ENCODE measurements around the gene LRIG1. TPM values are rescaled to one million over a fixed set of nuclear protein-coding genes. Genes with fewer than 3 reads are reported as not detected.

Gene LRIG1
- total RNA-seq, 4 donors from 2014 or later, result 48.6 to 58.6 (median 52.5) TPM

DNA sequence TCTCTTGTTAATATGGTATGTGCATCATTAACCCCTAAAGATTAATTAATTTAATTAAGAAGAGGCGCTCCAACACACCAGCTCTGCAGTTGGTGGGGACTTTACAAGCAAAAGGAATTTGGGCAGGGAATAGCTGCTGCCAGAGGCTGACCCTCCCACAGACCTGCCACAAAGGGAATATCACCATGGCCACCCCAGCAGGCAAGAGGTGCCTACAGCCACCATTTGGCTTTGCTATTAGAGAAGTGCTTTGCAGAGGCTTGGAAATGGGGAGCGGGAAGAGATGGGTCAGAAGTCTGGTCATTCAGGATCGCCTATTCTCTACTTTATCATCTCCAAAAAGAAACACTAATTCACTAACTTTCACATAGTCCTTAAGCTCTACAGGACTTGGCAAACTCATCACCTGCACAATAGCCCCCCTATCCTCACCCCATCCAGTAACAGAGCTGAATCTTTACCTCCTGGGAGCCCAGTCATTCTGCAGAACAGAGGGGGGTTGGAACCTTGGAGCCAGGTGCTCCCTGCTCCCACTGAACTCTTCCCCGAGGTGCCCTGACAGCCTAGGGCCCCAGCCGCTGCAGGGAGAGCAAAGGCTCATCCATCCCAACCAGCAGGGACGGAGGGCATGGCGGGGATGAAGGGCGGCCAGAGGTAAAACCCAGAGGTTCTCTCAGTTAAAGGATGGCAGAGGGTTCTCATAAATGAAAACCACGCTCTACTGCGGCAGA is 29.7 kb downstream of the LRIG1 start:
- H3K4me1 ChIP-seq, result peaks cover 0 to 60% (median 24%) of the 10 kb centered on the region in 4 donors
- 93% methylated on average over 10 of the region's 10 CpGs for WGBS, 2 donors

DNA sequence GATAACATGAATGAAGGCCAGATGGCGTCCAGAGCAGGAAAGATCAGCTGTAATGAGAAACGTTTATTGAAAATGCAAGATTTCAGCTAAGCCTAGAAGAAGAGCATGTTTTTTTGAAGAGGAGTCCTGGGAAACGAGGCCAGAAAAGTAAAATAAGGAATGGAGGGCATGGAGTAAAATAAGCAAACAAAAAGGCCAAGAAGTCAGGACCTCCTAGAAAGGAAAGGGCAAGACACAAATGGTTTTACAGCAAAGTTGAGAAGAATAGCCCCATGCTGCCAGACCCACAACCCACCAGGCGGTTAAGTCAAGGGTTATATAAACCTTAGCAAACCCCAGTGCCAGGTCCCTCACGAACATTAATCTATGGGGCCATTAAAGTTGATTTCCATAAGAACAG is 30.5 kb downstream of the LRIG1 start:
- 46 to 50% methylated on average over 5 of the region's 5 CpGs for WGBS, 2 donors
- Histone ChIP-seq H3K27ac (no peak overlapping the region), H3K4me1 (peaks cover 0 to 52% (median 24%) of the 10 kb centered on the region in 4 donors)

More for the DNA sequence above, 29.7 kb downstream of the LRIG1 start:
- no peak for DNase-seq (ENCODE audit: low spot score in 2 of 2)
- no peaks in the 10 kb centered on the region for H3K27me3 ChIP-seq
- no peaks in the 10 kb centered on the region for H3K36me3 ChIP-seq
- TF ChIP-seq EP300 (IDR thresholded peaks at IDR 0.05) (no peak), POLR2A (IDR thresholded peaks at IDR 0.05) (no peak)
- TF ChIP-seq, protein P1, sequence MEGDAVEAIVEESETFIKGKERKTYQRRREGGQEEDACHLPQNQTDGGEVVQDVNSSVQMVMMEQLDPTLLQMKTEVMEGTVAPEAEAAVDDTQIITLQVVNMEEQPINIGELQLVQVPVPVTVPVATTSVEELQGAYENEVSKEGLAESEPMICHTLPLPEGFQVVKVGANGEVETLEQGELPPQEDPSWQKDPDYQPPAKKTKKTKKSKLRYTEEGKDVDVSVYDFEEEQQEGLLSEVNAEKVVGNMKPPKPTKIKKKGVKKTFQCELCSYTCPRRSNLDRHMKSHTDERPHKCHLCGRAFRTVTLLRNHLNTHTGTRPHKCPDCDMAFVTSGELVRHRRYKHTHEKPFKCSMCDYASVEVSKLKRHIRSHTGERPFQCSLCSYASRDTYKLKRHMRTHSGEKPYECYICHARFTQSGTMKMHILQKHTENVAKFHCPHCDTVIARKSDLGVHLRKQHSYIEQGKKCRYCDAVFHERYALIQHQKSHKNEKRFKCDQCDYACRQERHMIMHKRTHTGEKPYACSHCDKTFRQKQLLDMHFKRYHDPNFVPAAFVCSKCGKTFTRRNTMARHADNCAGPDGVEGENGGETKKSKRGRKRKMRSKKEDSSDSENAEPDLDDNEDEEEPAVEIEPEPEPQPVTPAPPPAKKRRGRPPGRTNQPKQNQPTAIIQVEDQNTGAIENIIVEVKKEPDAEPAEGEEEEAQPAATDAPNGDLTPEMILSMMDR (IDR thresholded peaks at IDR 0.05), result no peak
- no peak overlapping the region for H3K27ac ChIP-seq
- H3K4me3 ChIP-seq, result no peak overlapping the region
- H3K9me3 ChIP-seq, result no peaks in the 10 kb centered on the region

DNA sequence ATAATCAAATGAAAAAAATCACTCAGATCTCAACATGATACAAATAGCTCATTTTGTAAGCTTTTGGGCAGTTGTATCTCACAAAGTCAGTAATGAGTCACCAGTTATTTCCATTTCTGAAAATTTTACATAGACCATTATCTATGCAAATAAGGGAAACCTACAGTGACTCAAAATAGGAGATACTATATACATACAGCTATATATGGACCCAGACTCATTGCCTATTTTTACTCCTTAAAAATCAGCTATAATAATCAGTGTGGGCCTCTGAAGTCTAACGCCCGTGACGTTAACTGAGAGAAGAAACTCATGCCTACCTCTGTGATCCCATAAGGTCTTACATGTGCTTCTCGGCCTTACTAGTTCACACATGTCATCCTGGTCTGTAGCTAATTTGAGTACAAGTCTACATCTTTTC is 31.6 kb downstream of the LRIG1 start:
- peaks cover 0 to 50% (median 20%) of the 10 kb centered on the region in 4 donors for H3K4me1 ChIP-seq
- no peak overlapping the region for H3K4me3 ChIP-seq
- no peak for DNase-seq (ENCODE audit: low spot score in 2 of 2)
- H3K27me3 ChIP-seq, result no peaks in the 10 kb centered on the region
- TF ChIP-seq EP300 (IDR thresholded peaks at IDR 0.05) (no peak), POLR2A (IDR thresholded peaks at IDR 0.05) (no peak)
- TF ChIP-seq, protein P1 (IDR thresholded peaks at IDR 0.05), result no peak
- 94 to 95% methylated on average over 4 of the region's 4 CpGs for WGBS, 2 donors
- H3K36me3 ChIP-seq, result no peaks in the 10 kb centered on the region
- H3K9me3 ChIP-seq, result no peaks in the 10 kb centered on the region
- H3K27ac ChIP-seq, result no peak overlapping the region

More for the DNA sequence above, 30.5 kb downstream of the LRIG1 start:
- TF ChIP-seq EP300 (IDR thresholded peaks at IDR 0.05), result no peak
- TF ChIP-seq, protein P1 (IDR thresholded peaks at IDR 0.05), result no peak
- TF ChIP-seq POLR2A (IDR thresholded peaks at IDR 0.05), result no peak
- no peaks in the 10 kb centered on the region for H3K36me3 ChIP-seq
- DNase-seq (ENCODE audit: low spot score in 2 of 2), result no peak
- no peaks in the 10 kb centered on the region for H3K27me3 ChIP-seq
- no peaks in the 10 kb centered on the region for H3K9me3 ChIP-seq
- H3K4me3 ChIP-seq, result no peak overlapping the region

DNA sequence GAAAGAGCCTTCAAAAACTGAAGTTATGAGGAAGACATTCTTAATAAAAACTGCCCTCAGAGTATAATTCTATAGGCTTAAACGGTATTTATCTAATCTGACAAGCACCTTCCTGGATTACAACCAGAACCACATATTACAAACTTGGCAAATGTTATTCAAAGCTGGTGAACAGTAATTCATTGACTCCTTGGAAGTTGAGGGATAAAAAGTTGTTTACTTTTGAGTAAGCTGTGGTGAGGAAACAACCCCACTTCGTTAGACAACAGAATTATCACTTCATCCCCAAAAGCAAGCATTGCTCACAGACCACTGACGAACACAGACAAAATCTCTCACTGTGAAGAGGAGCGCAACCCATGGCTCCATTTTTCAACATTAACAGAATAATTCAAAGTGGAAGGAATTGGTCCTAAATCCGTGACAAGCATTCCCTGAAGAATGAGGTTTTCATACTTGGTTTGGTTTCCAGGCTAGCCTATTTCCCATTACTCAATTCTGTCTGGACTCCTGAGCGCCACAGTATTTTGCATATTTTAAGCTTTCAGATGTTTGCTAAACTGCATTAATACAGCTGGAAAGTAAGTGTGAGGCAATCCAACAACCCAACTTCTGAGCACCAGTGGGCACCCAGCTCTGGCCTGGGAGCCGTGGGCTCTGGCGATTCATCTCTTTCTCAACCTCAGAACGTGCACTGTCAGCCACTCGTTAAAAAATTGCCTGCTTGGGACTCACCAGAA is 32.7 kb downstream of the LRIG1 start:
- Histone ChIP-seq H3K4me3 (no peak overlapping the region), H3K4me1 (peaks cover 0 to 51% (median 11%) of the 10 kb centered on the region in 4 donors), H3K27ac (no peak overlapping the region), H3K27me3 (no peaks in the 10 kb centered on the region), H3K9me3 (no peaks in the 10 kb centered on the region), H3K36me3 (no peaks in the 10 kb centered on the region)
- TF ChIP-seq, protein P1 (IDR thresholded peaks at IDR 0.05), result no peak
- TF ChIP-seq EP300 (IDR thresholded peaks at IDR 0.05) (no peak), POLR2A (IDR thresholded peaks at IDR 0.05) (no peak)
- no peak for DNase-seq (ENCODE audit: low spot score in 2 of 2)
- 76 to 79% methylated on average over 10 of the region's 10 CpGs for WGBS, 2 donors

Measured in tibial nerve (tissue), 4 donors.